Left ventricle myocardium inferior (tissue), 1 donor: ENCODE results near the gene UBLCP1. TPM values are rescaled to one million over a fixed set of nuclear protein-coding genes. Genes with fewer than 3 reads are reported as not detected.

Experiments used
- DNase-seq: peaks from one replicate; pipeline ENCODE4 v3.0.0-alpha.2; 2020
- H3K27ac ChIP-seq: fragments of 200-600 bp; replicated peaks from 2 replicates; pipeline ENCODE4 v1.8.0; 2021
- H3K27me3 ChIP-seq: fragments of 200-600 bp; 2 replicates; pipeline ENCODE4 v1.8.0; 2021; ENCODE audit warnings: low read depth
- H3K36me3 ChIP-seq: fragments of 200-600 bp; 2 replicates; pipeline ENCODE4 v1.8.0; 2021
- H3K4me1 ChIP-seq: fragments of 200-600 bp; 2 replicates; pipeline ENCODE4 v1.8.0; 2021
- H3K4me3 ChIP-seq: fragments of 200-600 bp; 2 replicates; pipeline ENCODE4 v1.8.0; 2021; ENCODE audit warnings: mild to moderate bottlenecking, moderate library complexity
- H3K9me3 ChIP-seq: fragments of 200-600 bp; replicated peaks from 2 replicates; pipeline ENCODE4 v1.8.0; 2021
- intact Hi-C: fragments of 100-400 bp; cut with micrococcal nuclease; formaldehyde crosslinking; loops from one replicate; pipeline ENCODE4 v1.11.0; 2022
- long read RNA-seq: library from polyadenylated mRNA; unstranded; transcript quantifications from one replicate; pipeline ENCODE4 v2.0.0, GENCODE V29; 2021
- total RNA-seq: library from RNA; stranded (reverse); fragmentation: NEBNext Ultra II Directional; extraction: Animal tissue kit (Norgen Biotek cat#: 25700); gene quantifications from one replicate; pipeline ENCODE4 v1.2.1, GENCODE V29; 2021
- TF ChIP-seq, protein P1 (sequence below): fragments of 200-600 bp; IDR thresholded peaks from 2 replicates; pipeline ENCODE4 v1.8.0; 2021; ENCODE audit warnings: antibody characterized with exemption, mild to moderate bottlenecking, borderline replicate concordance
- donor health status: DM: no; HTN: yes; CAD: no; lungs with severe emphysema.

UBLCP1 gene, protein sequence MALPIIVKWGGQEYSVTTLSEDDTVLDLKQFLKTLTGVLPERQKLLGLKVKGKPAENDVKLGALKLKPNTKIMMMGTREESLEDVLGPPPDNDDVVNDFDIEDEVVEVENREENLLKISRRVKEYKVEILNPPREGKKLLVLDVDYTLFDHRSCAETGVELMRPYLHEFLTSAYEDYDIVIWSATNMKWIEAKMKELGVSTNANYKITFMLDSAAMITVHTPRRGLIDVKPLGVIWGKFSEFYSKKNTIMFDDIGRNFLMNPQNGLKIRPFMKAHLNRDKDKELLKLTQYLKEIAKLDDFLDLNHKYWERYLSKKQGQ
- total RNA-seq: 15.9 TPM
- long read RNA-seq, transcript UBLCP1-201 (11 exons, 2,392 nt): major isoform, 21 of 22 reads
- long read RNA-seq, partial matches to known transcripts: 0 of 22 reads
- long read RNA-seq, other reads (novel, unspliced or antisense): 1 of 22 reads

DNA sequence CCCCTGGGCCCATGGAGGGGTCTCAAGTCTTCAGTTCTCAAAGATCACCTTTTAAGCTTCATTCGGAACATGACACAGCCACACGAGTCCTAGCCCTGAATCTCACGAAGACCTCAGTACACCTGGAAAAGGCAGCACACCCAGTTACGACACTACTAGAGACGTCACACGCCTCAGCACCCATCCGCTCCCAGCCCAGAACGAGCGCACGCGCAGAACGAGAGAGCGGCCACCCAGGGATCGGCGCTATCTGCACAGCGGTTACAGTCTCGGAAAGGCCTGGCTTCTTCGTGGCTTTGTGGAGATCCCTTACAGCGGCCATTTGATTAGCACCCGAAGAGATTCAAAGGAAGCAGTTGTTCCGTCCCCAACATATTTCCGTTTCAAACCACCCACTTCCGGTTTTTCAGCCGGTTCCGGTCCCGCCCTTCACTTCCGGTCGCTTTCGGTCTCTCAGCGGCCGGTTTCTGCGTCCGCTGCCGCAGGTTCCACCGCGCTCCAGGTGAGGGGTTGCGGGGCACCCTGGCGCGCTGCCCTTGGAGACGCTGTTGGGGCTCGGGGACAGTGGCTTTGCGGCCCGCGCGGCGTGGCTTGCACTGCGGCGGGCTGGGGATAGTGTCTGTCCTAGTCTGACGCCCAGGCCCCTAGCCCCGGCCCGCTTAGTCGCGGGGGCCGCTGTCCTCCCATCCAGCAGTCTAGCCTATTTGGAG lies at the start of gene UBLCP1:
UBLCP1 (plus strand) TSS at position 432 of the 710 bp plus-strand sequence. CDS start 5,626 bp downstream, outside the sequence.
- Histone ChIP-seq H3K4me3 (peak within 1 kb of the TSS; percentile 89), H3K27me3 (no peaks in the 10 kb centered on the region), H3K4me1 (peaks cover 33% of the 10 kb centered on the region), H3K27ac (peak within 1 kb of the TSS; percentile 94), H3K9me3 (no peaks in the 10 kb centered on the region), H3K36me3 (no peaks in the 10 kb centered on the region)
- intact Hi-C loops: loop anchor here (10.0 kb wide), 2 partner anchors 48 to 108 kb away; no protein-coding TSS in a partner anchor
- peak; percentile 80 for DNase-seq
- TF ChIP-seq, protein P1, sequence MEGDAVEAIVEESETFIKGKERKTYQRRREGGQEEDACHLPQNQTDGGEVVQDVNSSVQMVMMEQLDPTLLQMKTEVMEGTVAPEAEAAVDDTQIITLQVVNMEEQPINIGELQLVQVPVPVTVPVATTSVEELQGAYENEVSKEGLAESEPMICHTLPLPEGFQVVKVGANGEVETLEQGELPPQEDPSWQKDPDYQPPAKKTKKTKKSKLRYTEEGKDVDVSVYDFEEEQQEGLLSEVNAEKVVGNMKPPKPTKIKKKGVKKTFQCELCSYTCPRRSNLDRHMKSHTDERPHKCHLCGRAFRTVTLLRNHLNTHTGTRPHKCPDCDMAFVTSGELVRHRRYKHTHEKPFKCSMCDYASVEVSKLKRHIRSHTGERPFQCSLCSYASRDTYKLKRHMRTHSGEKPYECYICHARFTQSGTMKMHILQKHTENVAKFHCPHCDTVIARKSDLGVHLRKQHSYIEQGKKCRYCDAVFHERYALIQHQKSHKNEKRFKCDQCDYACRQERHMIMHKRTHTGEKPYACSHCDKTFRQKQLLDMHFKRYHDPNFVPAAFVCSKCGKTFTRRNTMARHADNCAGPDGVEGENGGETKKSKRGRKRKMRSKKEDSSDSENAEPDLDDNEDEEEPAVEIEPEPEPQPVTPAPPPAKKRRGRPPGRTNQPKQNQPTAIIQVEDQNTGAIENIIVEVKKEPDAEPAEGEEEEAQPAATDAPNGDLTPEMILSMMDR: no peak

DNA sequence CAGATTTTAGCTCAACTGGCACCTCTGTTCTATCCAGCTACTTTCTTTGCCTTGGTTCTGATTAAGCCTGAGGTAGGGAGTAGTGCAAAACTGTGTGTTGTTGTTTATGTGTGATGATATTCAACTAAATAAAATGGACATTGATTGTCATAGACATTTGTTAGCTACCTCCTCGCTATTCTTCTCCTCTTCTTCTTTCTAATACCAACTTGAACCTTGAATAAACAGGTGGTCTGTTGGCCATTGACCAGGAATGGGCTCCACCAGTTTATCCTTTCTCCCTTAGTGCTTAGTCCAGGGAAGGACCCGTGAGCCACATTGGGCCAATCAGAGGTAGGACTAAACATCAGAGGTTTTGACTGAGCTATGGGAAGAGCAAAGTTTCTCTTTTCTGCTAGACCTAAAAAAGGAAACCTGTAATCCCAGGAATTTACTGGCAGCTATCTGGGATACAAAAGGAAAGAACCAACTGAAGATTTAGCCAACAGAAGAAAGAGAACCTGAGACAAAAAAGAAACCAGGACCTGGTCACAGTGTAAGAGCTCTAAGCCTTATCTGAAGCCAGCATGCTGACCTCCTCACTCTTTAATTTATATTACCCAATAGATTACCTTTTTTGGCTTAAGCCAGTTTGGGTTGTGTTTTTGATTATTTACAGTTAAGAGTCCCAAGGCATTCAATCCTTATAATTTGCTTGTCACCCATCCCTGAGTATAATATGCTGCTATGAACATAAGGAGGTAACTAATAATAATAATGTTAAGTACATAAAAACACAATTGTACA lies 48.4 kb upstream of the UBLCP1 start:
- H3K4me3 ChIP-seq: no peak overlapping the region
- intact Hi-C loops: loop anchor here (10.0 kb wide), 1 partner anchor 50 kb away; the partner anchor contains the start of gene UBLCP1
- TF ChIP-seq, protein P1: no peak
- DNase-seq: no peak
- H3K4me1 ChIP-seq: peaks cover 6% of the 10 kb centered on the region
- no peaks in the 10 kb centered on the region for H3K36me3 ChIP-seq
- no peaks in the 10 kb centered on the region for H3K9me3 ChIP-seq
- H3K27ac ChIP-seq: no peak overlapping the region
- H3K27me3 ChIP-seq: no peaks in the 10 kb centered on the region

DNA sequence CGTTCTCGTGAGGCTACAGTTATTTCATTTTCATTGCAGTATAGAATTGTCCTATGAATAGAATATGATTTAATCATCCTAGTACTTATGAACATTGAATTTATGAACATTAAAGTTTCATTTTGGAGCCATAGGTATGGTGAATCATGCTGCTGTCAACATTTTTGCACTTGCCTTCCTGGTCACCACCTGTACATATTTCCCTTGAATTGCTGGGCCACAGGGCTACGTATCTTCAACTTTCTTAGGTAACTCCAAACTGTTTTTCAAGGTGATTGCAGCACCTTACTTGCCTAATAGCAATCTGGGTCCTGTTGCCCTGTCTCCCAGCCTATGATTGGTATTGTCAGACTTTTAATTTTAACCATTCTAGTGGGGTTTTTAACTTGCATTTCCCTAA lies 47.2 kb upstream of the UBLCP1 start:
- DNase-seq: no peak
- no peaks in the 10 kb centered on the region for H3K27me3 ChIP-seq
- no peak overlapping the region for H3K4me3 ChIP-seq
- no peak overlapping the region for H3K27ac ChIP-seq
- no peaks in the 10 kb centered on the region for H3K36me3 ChIP-seq
- no peaks in the 10 kb centered on the region for H3K9me3 ChIP-seq
- H3K4me1 ChIP-seq: no peaks in the 10 kb centered on the region
- TF ChIP-seq, protein P1: no peak
- intact Hi-C loops: loop anchor here (10.0 kb wide), 1 partner anchor 49 kb away; the partner anchor contains the start of gene UBLCP1

DNA sequence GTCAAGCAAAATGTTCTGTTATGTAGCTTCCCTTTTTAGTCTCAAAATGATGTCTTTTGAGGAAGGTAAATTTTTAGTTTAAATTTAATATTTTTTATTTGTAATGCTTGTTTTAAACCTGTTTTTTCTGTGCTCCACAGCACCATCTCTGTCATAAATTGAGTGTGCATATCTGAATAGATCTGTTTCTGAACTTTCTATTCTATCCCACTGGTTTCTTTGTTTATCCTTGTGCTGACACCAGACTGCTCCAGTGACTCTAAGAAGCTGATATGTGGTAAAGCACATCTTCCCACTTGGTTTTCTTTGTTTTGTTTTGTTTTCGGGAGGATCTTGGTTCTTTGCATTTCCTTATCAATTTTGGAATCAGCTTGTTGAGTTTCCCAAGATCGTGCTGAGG lies 46.6 kb upstream of the UBLCP1 start:
- H3K4me3 ChIP-seq: no peak overlapping the region
- no peaks in the 10 kb centered on the region for H3K27me3 ChIP-seq
- no peaks in the 10 kb centered on the region for H3K36me3 ChIP-seq
- intact Hi-C loops: loop anchor here (10.0 kb wide), 1 partner anchor 48 kb away; the partner anchor contains the start of gene UBLCP1
- H3K4me1 ChIP-seq: no peaks in the 10 kb centered on the region
- DNase-seq: no peak
- no peak overlapping the region for H3K27ac ChIP-seq
- TF ChIP-seq, protein P1: no peak
- H3K9me3 ChIP-seq: no peaks in the 10 kb centered on the region

DNA sequence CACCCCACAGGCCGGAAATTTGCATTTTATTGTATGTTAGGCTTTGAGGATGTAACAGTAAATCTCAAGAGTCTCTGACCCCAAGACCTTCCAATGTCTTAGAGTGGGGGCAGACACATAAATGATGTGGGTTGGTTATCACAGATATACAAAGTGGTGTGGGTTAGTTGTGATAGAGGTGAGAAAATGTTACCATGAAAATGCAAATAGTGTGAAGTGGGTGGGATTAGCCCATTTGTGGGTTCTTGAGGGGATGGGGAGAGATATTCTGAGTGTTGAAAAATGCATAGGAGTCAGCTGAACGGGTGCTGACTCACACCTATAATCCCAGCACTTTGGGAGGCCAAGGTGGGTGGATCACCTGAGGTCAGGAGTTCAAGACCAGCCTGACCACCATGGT lies 45.9 kb upstream of the UBLCP1 start:
- Histone ChIP-seq H3K9me3 (no peaks in the 10 kb centered on the region), H3K4me3 (no peak overlapping the region), H3K27ac (no peak overlapping the region), H3K27me3 (no peaks in the 10 kb centered on the region), H3K36me3 (no peaks in the 10 kb centered on the region), H3K4me1 (no peaks in the 10 kb centered on the region)
- no peak for DNase-seq
- intact Hi-C loops: loop anchor here (10.0 kb wide), 1 partner anchor 48 kb away; the partner anchor contains the start of gene UBLCP1
- TF ChIP-seq, protein P1: no peak
